Thyroid gland (tissue), 4 donors: ENCODE data around the gene UGT2A2. TPM values are rescaled to one million over a fixed set of nuclear protein-coding genes. Genes with fewer than 3 reads are reported as not detected.

Experiments used
- DNase-seq, 2 donors: peaks; one replicate each; pipeline ENCODE4 v3.0.0-alpha.2; 2019
- H3K27ac ChIP-seq, 3 donors: fragments of 200-600 bp; sonication (generic); 1 replicate in 2 of 3; 2 replicates in 1 of 3; pipeline ENCODE4 v1.5.1; 2016 to 2019; ENCODE audit warnings: mild to moderate bottlenecking in 1 of 3, moderate library complexity in 1 of 3
- H3K27me3 ChIP-seq: fragments of 200-600 bp; sonication (generic); one replicate; pipeline ENCODE4 v1.5.1; 2019
- H3K36me3 ChIP-seq, 2 donors: fragments of 200-600 bp; sonication (generic); one replicate each; pipeline ENCODE4 v1.5.1; 2016 to 2019
- H3K4me1 ChIP-seq, 2 donors: fragments of 200-600 bp; sonication (generic); one replicate each; pipeline ENCODE4 v1.5.1; 2017 to 2019
- H3K4me3 ChIP-seq, 3 donors: fragments of 200-600 bp; sonication (generic); replicated peaks in 1 of 3; 1 replicate in 2 of 3; 2 replicates in 1 of 3; pipeline ENCODE4 v1.5.1; 2016; ENCODE audit warnings: mild to moderate bottlenecking in 1 of 3
- H3K9me3 ChIP-seq: fragments of 200-600 bp; sonication (generic); one replicate; pipeline ENCODE4 v1.5.1; 2017
- CTCF ChIP-seq, 6 experiments: fragments of 200-600 bp in 3 of 6; fragments of 450-650 bp in 3 of 6; sonication (generic) in 3 of 6; IDR thresholded peaks; one replicate each; pipeline ENCODE4 v1.5.1; 2016 to 2019; ENCODE audit warnings: antibody characterized with exemption in 6 of 6, mild to moderate bottlenecking in 2 of 6, inconsistent platforms in 1 of 6, moderate library complexity in 1 of 6
- POLR2A ChIP-seq, 2 donors: fragments of 450-650 bp; IDR thresholded peaks; one replicate each; pipeline ENCODE4 v1.6.1; 2017; ENCODE audit warnings: antibody characterized with exemption in 2 of 2, mild to moderate bottlenecking in 2 of 2, moderate library complexity in 1 of 2
- WGBS, 2 donors: methylation state at CpG; one replicate each; pipeline ENCODE4 v1.1.5; 2017; 5-methylcytosine and 5-hydroxymethylcytosine counted together
- intact Hi-C: fragments of 100-400 bp; cut with DNase I; formaldehyde crosslinking; loops from one replicate; pipeline ENCODE4 v1.15.1; 2023
- total RNA-seq, 4 donors: library from RNA; depleted of rRNA; stranded (reverse); fragments of >200 nt; gene quantifications; one replicate each; pipeline ENCODE4 v1.2.3, GENCODE V29; 2016

Gene UGT2A2
- total RNA-seq, 4 donors from 2014 or later: not detected

GRCh38 chr4:69600013-69600412 is 39.4 kb downstream of the UGT2A2 start:
- Histone ChIP-seq H3K36me3 (no peaks in the 10 kb centered on the region), H3K4me1 (no peaks in the 10 kb centered on the region), H3K27ac (no peak overlapping the region), H3K27me3 (no peaks in the 10 kb centered on the region), H3K9me3 (no peaks in the 10 kb centered on the region), H3K4me3 (no peak overlapping the region)
- no peak for DNase-seq
- 76 to 79% methylated on average over 2 of the region's 2 CpGs for WGBS, 2 donors
- no peak for TF ChIP-seq CTCF (IDR thresholded peaks at IDR 0.05)
- no peak for TF ChIP-seq POLR2A (IDR thresholded peaks at IDR 0.05)
- intact Hi-C loops: no loop called here

DNA sequence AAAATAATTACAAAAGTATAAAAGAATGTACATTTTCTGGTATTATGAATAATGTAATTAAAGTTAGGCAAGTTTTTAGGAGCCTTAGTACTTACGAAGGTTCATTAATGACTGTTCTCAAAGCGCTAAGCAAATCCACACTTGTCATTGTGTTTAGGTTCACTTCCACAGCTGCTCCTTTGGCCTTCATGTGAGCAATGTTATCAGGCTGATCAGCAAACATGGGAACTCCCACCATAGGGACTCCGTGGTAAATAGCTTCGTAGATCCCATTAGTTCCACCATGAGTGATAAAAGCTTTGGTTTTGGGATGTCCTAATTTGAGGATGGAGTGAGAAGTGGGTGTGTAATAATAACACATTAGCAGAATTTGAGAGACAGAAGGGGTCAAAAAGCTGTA is 45.1 kb downstream of the UGT2A2 start:
- DNase-seq: no peak

GRCh38 chr4:69591364-69591763 is 48.1 kb downstream of the UGT2A2 start:
- H3K27me3 ChIP-seq: peaks cover 2% of the 10 kb centered on the region
- H3K4me3 ChIP-seq: no peak overlapping the region
- intact Hi-C loops: no loop called here
- no peaks in the 10 kb centered on the region for H3K36me3 ChIP-seq
- no peak overlapping the region for H3K27ac ChIP-seq
- no peak for DNase-seq
- no peaks in the 10 kb centered on the region for H3K9me3 ChIP-seq
- 27 to 30% methylated on average over 1 of the region's 1 CpG for WGBS, 2 donors
- TF ChIP-seq CTCF (IDR thresholded peaks at IDR 0.05): no peak
- TF ChIP-seq POLR2A (IDR thresholded peaks at IDR 0.05): no peak
- no peaks in the 10 kb centered on the region for H3K4me1 ChIP-seq

More for the DNA sequence above, 45.1 kb downstream of the UGT2A2 start:
- no peaks in the 10 kb centered on the region for H3K27me3 ChIP-seq
- no peaks in the 10 kb centered on the region for H3K9me3 ChIP-seq
- intact Hi-C loops: no loop called here
- no peak overlapping the region for H3K4me3 ChIP-seq
- H3K4me1 ChIP-seq: no peaks in the 10 kb centered on the region
- no peak for TF ChIP-seq POLR2A (IDR thresholded peaks at IDR 0.05)
- no peak for TF ChIP-seq CTCF (IDR thresholded peaks at IDR 0.05)
- 27 to 45% methylated on average over 4 of the region's 4 CpGs for WGBS, 2 donors
- H3K27ac ChIP-seq: no peak overlapping the region
- no peaks in the 10 kb centered on the region for H3K36me3 ChIP-seq

GRCh38 chr4:69589884-69590283 is 49.6 kb downstream of the UGT2A2 start:
- peaks cover 2% of the 10 kb centered on the region for H3K27me3 ChIP-seq

GRCh38 chr4:69584135-69584534 is 55.3 kb downstream of the UGT2A2 start:
- Histone ChIP-seq H3K4me1 (no peaks in the 10 kb centered on the region), H3K4me3 (no peak overlapping the region), H3K9me3 (no peaks in the 10 kb centered on the region), H3K36me3 (no peaks in the 10 kb centered on the region), H3K27ac (no peak overlapping the region), H3K27me3 (peaks cover 2% of the 10 kb centered on the region)
- 69 to 81% methylated on average over 5 of the region's 5 CpGs for WGBS, 2 donors
- intact Hi-C loops: no loop called here
- no peak for DNase-seq
- TF ChIP-seq POLR2A (IDR thresholded peaks at IDR 0.05) (no peak), CTCF (IDR thresholded peaks at IDR 0.05) (no peak)

More at GRCh38 chr4:69589884-69590283, 49.6 kb downstream of the UGT2A2 start:
- H3K27ac ChIP-seq: no peak overlapping the region
- WGBS, 2 donors: 39 to 77% methylated on average over 1 of the region's 1 CpG
- no peak overlapping the region for H3K4me3 ChIP-seq
- H3K4me1 ChIP-seq: no peaks in the 10 kb centered on the region
- no peaks in the 10 kb centered on the region for H3K9me3 ChIP-seq
- intact Hi-C loops: no loop called here
- TF ChIP-seq CTCF (IDR thresholded peaks at IDR 0.05) (no peak), POLR2A (IDR thresholded peaks at IDR 0.05) (no peak)
- DNase-seq: no peak
- no peaks in the 10 kb centered on the region for H3K36me3 ChIP-seq
